Keratinocyte (primary cell): Measurements from ENCODE around the gene COL6A1. TPM values are rescaled to one million over a fixed set of nuclear protein-coding genes. Genes with fewer than 3 reads are reported as not detected.

Experiments
- DNase-seq: peaks from one replicate; pipeline ENCODE4 v3.0.0-alpha.2; 2011; ENCODE audit warnings: low read depth, missing footprints, low spot score
- FAIRE-seq: peaks from 2 replicates; lab custom pipeline; 2011; peaks lifted over from hg19 to GRCh38; lab: Jason Lieb, UNC
- H2AFZ ChIP-seq: 2 replicates; pipeline ENCODE4 v1.6.0; 2012; ENCODE audit warnings: low read length, control low read depth, inconsistent platforms; ENCODE audit not compliant: control insufficient read depth
- H3K27ac ChIP-seq: 2 replicates; pipeline ENCODE4 v1.5.1; 2011; ENCODE audit warnings: low read length; ENCODE audit not compliant: control insufficient read depth, insufficient read depth
- H3K27me3 ChIP-seq: 3 replicates; pipeline ENCODE4 v1.6.0; 2011; ENCODE audit warnings: low read length; ENCODE audit not compliant: control insufficient read depth, insufficient read depth; ENCODE audit errors: extremely low read depth
- H3K36me3 ChIP-seq, 2 experiments: 2 replicates in 1 of 2; 3 replicates in 1 of 2; pipeline ENCODE4 v1.5.1; 2011; ENCODE audit warnings: low read length in 2 of 2, mild to moderate bottlenecking in 1 of 2; ENCODE audit not compliant: control insufficient read depth in 2 of 2, insufficient read depth in 2 of 2; ENCODE audit errors: extremely low read depth in 1 of 2
- H3K4me1 ChIP-seq: 3 replicates; pipeline ENCODE4 v1.5.1; 2011; ENCODE audit warnings: low read length; ENCODE audit not compliant: control insufficient read depth, insufficient read depth; ENCODE audit errors: extremely low read depth
- H3K4me2 ChIP-seq: 3 replicates; pipeline ENCODE4 v1.6.0; 2011; ENCODE audit warnings: low read depth, low read length; ENCODE audit not compliant: control insufficient read depth, insufficient read depth; ENCODE audit errors: extremely low read depth
- H3K4me3 ChIP-seq, 3 experiments: fragments of 200-600 bp in 1 of 3; sonication (generic) in 1 of 3; 2 replicates in 2 of 3; 3 replicates in 1 of 3; pipeline ENCODE4 v1.5.1; 2011 to 2016; ENCODE audit warnings: low read length in 3 of 3, mild to moderate bottlenecking in 3 of 3, control low read depth in 2 of 3, inconsistent platforms in 1 of 3, low read depth in 1 of 3, mixed read lengths in 1 of 3, mixed run types in 1 of 3, moderate library complexity in 1 of 3; ENCODE audit not compliant: control insufficient read depth in 2 of 3, insufficient read depth in 2 of 3; ENCODE audit errors: extremely low read depth in 1 of 3
- H3K79me2 ChIP-seq: 2 replicates; pipeline ENCODE4 v1.6.0; 2012; ENCODE audit warnings: low read length; ENCODE audit not compliant: control insufficient read depth, insufficient read depth
- H3K9ac ChIP-seq: 3 replicates; pipeline ENCODE4 v1.6.0; 2011; ENCODE audit warnings: low read length; ENCODE audit not compliant: control insufficient read depth, insufficient read depth; ENCODE audit errors: extremely low read depth
- H3K9me1 ChIP-seq: 3 replicates; pipeline ENCODE4 v1.6.0; 2011; ENCODE audit warnings: low read length; ENCODE audit not compliant: control insufficient read depth, insufficient read depth; ENCODE audit errors: extremely low read depth
- H3K9me3 ChIP-seq: 2 replicates; pipeline ENCODE4 v1.5.1; 2012; ENCODE audit warnings: low read depth, low read length; ENCODE audit not compliant: control insufficient read depth
- H4K20me1 ChIP-seq: 3 replicates; pipeline ENCODE4 v1.6.0; 2011; ENCODE audit warnings: low read length; ENCODE audit not compliant: control insufficient read depth, insufficient read depth; ENCODE audit errors: extremely low read depth
- CTCF ChIP-seq, 3 experiments: IDR thresholded peaks in 1 of 3; conservative IDR thresholded peaks in 1 of 3; optimal IDR thresholded peaks in 1 of 3; 2 replicates in 2 of 3; 3 replicates in 1 of 3; pipeline versions ENCODE3 to v1.5.1; 2011; ENCODE audit warnings: low read length in 3 of 3, mild to moderate bottlenecking in 3 of 3, moderate library complexity in 2 of 3, control low read depth in 1 of 3, inconsistent platforms in 1 of 3; ENCODE audit not compliant: insufficient read depth in 2 of 3; ENCODE audit errors: extremely low read depth in 1 of 3
- EZH2 ChIP-seq: IDR thresholded peaks from one replicate; pipeline ENCODE4 v1.6.1; 2012; ENCODE audit warnings: inconsistent platforms, mild to moderate bottlenecking, low read length, moderate library complexity
- dilution Hi-C: fragments of 300-500 bp; cut with MboI; formaldehyde crosslinking; loops from one replicate; pipeline ENCODE4 v1.7.0; 2020; ENCODE audit warnings: low sequenced_read_pairs; ENCODE audit not compliant: extremely low pct_ligation_motif_present
- polyA plus RNA-seq, 5 experiments: library from polyadenylated mRNA; depleted of rRNA in 3 of 5; stranded (reverse) in 3 of 5; stranded (forward) in 1 of 5; unstranded in 1 of 5; fragments of >200 nt; gene quantifications; 1 replicate in 1 of 5; 2 replicates in 3 of 5; 3 replicates in 1 of 5; pipeline versions ENCODE4 v1.2.1 to v1.2.3, GENCODE V29; 2011 to 2012; ENCODE audit warnings: missing spikeins in 2 of 5, low read depth in 1 of 5, low replicate concordance in 1 of 5

COL6A1 gene
- polyA plus RNA-seq, 1 donor (not counting 4 experiments of a cell fraction or from before 2014, with no cell fraction given) = 2.5 TPM

- TF ChIP-seq CTCF (optimal IDR thresholded peaks at IDR 0.05 in 1 of 3, IDR thresholded peaks at IDR 0.05 in 1 of 3, conservative IDR thresholded peaks at IDR 0.05 in 1 of 3; ENCODE audit: extremely low read depth in 1 of 3, insufficient read depth in 2 of 3, low read length in 3 of 3) = no peak
- Histone ChIP-seq H3K27ac (no peak overlapping the region), H3K9ac (no peak overlapping the region), H3K9me1 (no peaks in the 10 kb centered on the region), H4K20me1 (no peaks in the 10 kb centered on the region), H3K79me2 (no peaks in the 10 kb centered on the region), H3K4me2 (no peak overlapping the region), H3K36me3 (no peaks in the 10 kb centered on the region), H3K27me3 (peaks cover 5% of the 10 kb centered on the region), H3K4me3 (no peak overlapping the region), H3K4me1 (no peaks in the 10 kb centered on the region), H2AFZ (no peak overlapping the region), H3K9me3 (peaks cover 3% of the 10 kb centered on the region)
- dilution Hi-C loops = no loop called here
- FAIRE-seq = no peak
- no peak for DNase-seq
Observed at GRCh38 chr21:45964649-45965048, 16.9 kb upstream of the COL6A1 start.

DNA sequence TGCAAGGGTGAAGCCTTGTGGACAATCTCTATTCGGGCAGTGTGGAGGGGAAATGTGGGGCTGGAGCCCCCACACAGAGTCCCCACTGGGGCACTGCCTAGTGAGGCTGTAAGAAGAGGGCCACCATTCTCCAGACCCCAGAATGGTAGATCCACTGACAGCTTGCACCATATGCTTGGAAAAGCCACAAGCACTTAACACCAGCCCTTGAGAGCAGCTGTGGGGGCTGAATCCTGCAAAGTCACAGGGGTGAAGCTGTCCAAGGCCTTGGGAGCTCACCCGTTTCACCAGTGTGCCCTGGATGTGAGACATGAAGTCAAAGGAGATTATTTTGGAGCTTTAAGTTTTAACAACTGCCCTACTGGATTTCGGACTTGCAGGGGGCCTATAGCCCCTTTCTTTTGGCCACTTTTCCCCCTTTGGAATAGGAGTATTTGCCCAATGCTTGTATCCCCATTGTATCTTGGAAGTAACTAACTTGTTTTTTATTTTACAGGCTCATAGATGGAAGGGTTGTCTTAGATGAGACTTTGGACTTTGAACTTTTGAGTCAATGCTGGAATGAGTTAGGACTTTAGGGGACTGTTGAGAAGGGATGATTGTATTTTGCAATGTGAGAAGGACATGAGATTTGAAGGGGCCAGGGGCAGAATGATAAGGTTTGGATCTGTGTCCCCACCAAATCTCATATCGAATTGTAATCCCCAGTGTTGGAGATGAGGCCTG, 16.3 kb upstream of the COL6A1 start:
- Histone ChIP-seq H3K4me2 (no peak overlapping the region), H4K20me1 (no peaks in the 10 kb centered on the region), H3K27ac (no peak overlapping the region), H3K79me2 (no peaks in the 10 kb centered on the region), H3K4me3 (no peak overlapping the region), H3K36me3 (no peaks in the 10 kb centered on the region), H3K9me3 (peaks cover 3% of the 10 kb centered on the region), H3K9ac (no peak overlapping the region), H3K4me1 (no peaks in the 10 kb centered on the region), H2AFZ (no peak overlapping the region), H3K27me3 (no peaks in the 10 kb centered on the region), H3K9me1 (no peaks in the 10 kb centered on the region)
- dilution Hi-C loops = no loop called here
- no peak for TF ChIP-seq CTCF (optimal IDR thresholded peaks at IDR 0.05 in 1 of 3, IDR thresholded peaks at IDR 0.05 in 1 of 3, conservative IDR thresholded peaks at IDR 0.05 in 1 of 3; ENCODE audit: extremely low read depth in 1 of 3, insufficient read depth in 2 of 3, low read length in 3 of 3)
- no peak for TF ChIP-seq EZH2
- FAIRE-seq = no peak
- no peak for DNase-seq
